GM12878 (cell line): ENCODE results near the gene TBC1D1. TPM values are rescaled to one million over a fixed set of nuclear protein-coding genes. Genes with fewer than 3 reads are reported as not detected.

ENCODE experiments used
- BCL11A ChIP-seq: IDR thresholded peaks from 2 replicates; pipeline ENCODE4 v1.6.1; 2011; ENCODE audit warnings: low read depth, low read length
- CREB1 ChIP-seq: IDR thresholded peaks from 2 replicates; pipeline ENCODE4 v1.6.1; 2012; ENCODE audit warnings: low read depth, mild to moderate bottlenecking, inconsistent platforms
- ETV6 ChIP-seq, 2 experiments: fragments of 450-650 bp in 1 of 2; IDR thresholded peaks in 1 of 2; conservative IDR thresholded peaks in 1 of 2; 2 replicates each; pipeline ENCODE4 v1.6.1; 2014; ENCODE audit warnings: antibody characterized with exemption in 1 of 2, borderline replicate concordance in 1 of 2, low read depth in 1 of 2, mild to moderate bottlenecking in 1 of 2, moderate library complexity in 1 of 2
- FOXK2 ChIP-seq: fragments of 450-650 bp; IDR thresholded peaks from 2 replicates; pipeline ENCODE4 v1.6.1; 2017; ENCODE audit warnings: mild to moderate bottlenecking, moderate library complexity
- HCFC1 ChIP-seq: fragments of 150-350 bp; IDR thresholded peaks from 2 replicates; pipeline ENCODE4 v1.6.1; 2014; ENCODE audit warnings: low read length
- HSF1 ChIP-seq: fragments of 150-350 bp; IDR thresholded peaks from 2 replicates; pipeline ENCODE4 v1.6.1; 2014; ENCODE audit warnings: mild to moderate bottlenecking, low read depth, low read length
- IRF5 ChIP-seq: fragments of 450-650 bp; IDR thresholded peaks from 2 replicates; pipeline ENCODE4 v1.6.1; 2017; ENCODE audit warnings: borderline replicate concordance
- KLF5 ChIP-seq: fragments of 450-650 bp; IDR thresholded peaks from 2 replicates; pipeline ENCODE4 v1.6.1; 2014; ENCODE audit warnings: mild to moderate bottlenecking; ENCODE audit not compliant: partially characterized antibody
- RB1 ChIP-seq: fragments of 450-650 bp; formaldehyde crosslinking; IDR thresholded peaks from 2 replicates; pipeline ENCODE4 v1.6.1; 2017; ENCODE audit warnings: mild to moderate bottlenecking, borderline replicate concordance
- RCOR1 ChIP-seq: conservative IDR thresholded peaks from 2 replicates; pipeline ENCODE4 v1.6.1; 2012; ENCODE audit warnings: low read depth, low read length, improper control_type of control experiment
- RUNX3 ChIP-seq: IDR thresholded peaks from 2 replicates; pipeline ENCODE4 v1.6.1; 2012; ENCODE audit warnings: low read length, inconsistent platforms
- SKIL ChIP-seq: fragments of 450-650 bp; IDR thresholded peaks from 2 replicates; pipeline ENCODE4 v1.6.1; 2017; ENCODE audit warnings: mild to moderate bottlenecking, low read depth, inconsistent platforms; ENCODE audit not compliant: poor library complexity, severe bottlenecking
- ZNF384 ChIP-seq: IDR thresholded peaks from 2 replicates; pipeline ENCODE4 v1.6.1; 2012; ENCODE audit warnings: low read depth, mild to moderate bottlenecking, low read length, improper control_type of control experiment, borderline replicate concordance
- polyA plus RNA-seq, 11 experiments: library from polyadenylated mRNA; depleted of rRNA in 4 of 11; unstranded in 6 of 11; stranded (reverse) in 5 of 11; fragments of >200 nt; fragmentation: Nextera tagmentation in 4 of 11; fragmentation: Illumina TruSeq in 1 of 11; extraction: Ambion mirVana in 4 of 11; extraction: Trizol in 1 of 11; gene quantifications; 1 replicate in 1 of 11; 2 replicates in 10 of 11; pipeline versions ENCODE4 v1.2.1 to v1.2.3, GENCODE V29; 2011 to 2016; ENCODE audit warnings: inconsistent platforms in 2 of 11, missing spikeins in 2 of 11, low read depth in 1 of 11
- total RNA-seq, 4 experiments: library from RNA; depleted of rRNA in 3 of 4; stranded (reverse); fragments of >200 nt in 3 of 4; fragmentation: Illumina TruSeq in 1 of 4; extraction: Trizol in 1 of 4; gene quantifications; 2 replicates each; pipeline versions ENCODE4 v1.2.1 to v1.2.3, GENCODE V29; 2013 to 2021

The TBC1D1 gene
- total and polyA plus RNA-seq, 10 of the 15 experiments (the other 5 are each of a cell fraction or from before 2014, with no cell fraction given) = 5.3 to 102 (median 57.8) TPM

GRCh38 chr4:37896206-37896860, 5.4 kb downstream of the TBC1D1 start (continued):
- TF ChIP-seq ETV6 (conservative IDR thresholded peaks at IDR 0.05 in 1 of 2, IDR thresholded peaks at IDR 0.05 in 1 of 2; ENCODE audit: borderline replicate concordance in 1 of 2, low read depth in 1 of 2) (no peak), RUNX3 (no peak), BCL11A (no peak), RCOR1 (no peak), KLF5 (no peak), HSF1 (no peak), HCFC1 (no peak), SKIL (no peak), RB1 (no peak), ZNF384 (no peak), IRF5 (no peak), FOXK2 (no peak), CREB1 (no peak)
